Fibroblast of upper back skin (primary cell): ENCODE results near the gene KRT10.
A peak's percentile ranks its signal among the peaks of the same experiment; 100 is the strongest.
"Not testable (repeated sequence)": the region's sequence is repeated elsewhere in the genome, so short reads cannot be mapped to it uniquely, and the experiment has no call there.

Source experiments
- DNase-seq: peaks from one replicate; pipeline ENCODE4 v3.0.0-alpha.2; 2013

Gene KRT10

GRCh38 chr17:40832840-40833239 is 10.4 kb upstream of the KRT10 start:
- DNase-seq: no peak

DNA sequence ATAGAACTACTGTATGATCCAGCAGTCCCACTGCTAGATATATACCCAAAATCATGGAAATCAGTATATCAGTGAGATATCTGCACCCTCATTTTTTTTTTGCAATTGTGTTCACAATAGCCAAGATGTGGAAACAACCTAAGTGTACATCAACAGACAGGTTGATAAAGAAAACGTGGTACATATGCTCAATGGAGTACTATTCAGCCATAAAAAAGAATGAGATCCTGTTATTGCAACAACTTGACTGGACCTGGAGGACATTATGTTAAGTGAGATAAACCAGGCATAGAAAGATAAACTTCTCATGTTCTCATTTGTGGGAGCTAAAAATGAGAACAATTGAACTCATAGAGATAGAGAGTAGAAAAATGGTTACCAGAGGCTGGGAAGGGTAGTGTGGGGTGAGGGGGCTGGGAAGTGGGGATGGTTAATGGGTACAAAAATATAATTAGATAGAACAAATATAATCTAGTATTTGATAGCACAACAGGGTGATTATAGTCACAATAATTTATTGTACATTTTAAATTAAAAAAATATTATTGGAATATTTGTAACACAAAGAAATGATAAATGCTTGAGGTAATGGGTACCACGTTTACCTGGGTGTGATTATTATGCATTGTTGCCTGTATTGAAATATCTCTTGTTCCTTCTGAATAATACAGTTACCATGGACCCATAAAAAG is 7.8 kb upstream of the KRT10 start:
- DNase-seq: no peak

- DNase-seq: no peak
These were observed 6.1 kb upstream of the KRT10 start for GRCh38 chr17:40828454-40829044.

DNA sequence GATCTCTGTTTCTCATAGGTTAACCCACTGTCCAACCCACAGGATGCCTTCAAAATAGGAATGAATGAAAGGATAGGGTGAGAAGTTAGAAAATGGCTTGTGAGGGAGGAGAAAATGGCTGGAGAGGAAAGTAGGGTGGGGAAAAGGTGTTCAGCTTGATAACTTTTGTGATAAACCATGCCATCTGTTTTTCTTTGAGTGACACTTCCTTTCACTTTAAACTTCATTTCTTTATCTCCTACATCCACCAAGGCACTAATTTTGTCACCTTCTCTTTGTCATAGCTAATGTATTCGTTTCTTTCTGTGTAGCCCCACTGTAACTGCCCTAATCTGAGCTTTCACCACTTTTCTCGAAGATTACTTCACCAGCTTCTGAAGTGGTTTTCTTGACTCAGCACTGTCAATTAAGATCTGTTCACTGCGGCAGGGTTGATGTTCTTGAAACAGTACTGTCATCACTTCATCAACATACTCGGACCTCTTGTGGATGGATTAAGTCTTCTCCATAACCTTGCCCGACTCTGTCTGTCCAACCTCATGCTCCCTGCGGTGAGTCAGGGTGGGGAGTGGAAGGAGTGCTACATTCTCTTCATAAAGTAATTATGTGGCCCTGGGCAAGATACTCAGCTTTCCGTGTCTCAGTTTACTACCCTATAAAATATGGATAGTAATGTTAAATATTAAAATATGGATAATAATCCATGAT is 5.5 kb upstream of the KRT10 start:
- DNase-seq: peak; percentile 53

- DNase-seq: no peak
These were observed 3.2 kb upstream of the KRT10 start for GRCh38 chr17:40825599-40825998.

GRCh38 chr17:40824015-40824832 is 1.8 kb upstream of the KRT10 start:
- no peak for DNase-seq

DNA sequence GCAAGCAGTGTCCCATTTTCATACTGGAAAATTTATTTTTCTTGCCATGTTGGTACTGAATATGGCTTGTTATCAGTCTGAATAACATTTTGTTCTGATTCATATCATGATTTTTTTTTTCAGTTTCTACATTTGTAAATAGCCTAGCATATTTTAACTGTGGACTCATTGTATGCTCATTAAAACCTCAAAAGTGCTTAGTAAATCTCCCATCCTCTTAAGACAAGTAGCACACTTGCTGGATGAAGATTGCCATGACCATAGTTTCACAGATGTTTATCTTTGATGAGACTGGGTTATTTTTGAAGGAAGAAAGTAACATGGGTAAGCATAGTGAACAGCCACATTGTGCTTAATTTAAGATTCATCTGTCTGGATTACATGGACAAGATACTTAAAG is 878 bp downstream of the KRT10 start:
- DNase-seq: no peak

DNA sequence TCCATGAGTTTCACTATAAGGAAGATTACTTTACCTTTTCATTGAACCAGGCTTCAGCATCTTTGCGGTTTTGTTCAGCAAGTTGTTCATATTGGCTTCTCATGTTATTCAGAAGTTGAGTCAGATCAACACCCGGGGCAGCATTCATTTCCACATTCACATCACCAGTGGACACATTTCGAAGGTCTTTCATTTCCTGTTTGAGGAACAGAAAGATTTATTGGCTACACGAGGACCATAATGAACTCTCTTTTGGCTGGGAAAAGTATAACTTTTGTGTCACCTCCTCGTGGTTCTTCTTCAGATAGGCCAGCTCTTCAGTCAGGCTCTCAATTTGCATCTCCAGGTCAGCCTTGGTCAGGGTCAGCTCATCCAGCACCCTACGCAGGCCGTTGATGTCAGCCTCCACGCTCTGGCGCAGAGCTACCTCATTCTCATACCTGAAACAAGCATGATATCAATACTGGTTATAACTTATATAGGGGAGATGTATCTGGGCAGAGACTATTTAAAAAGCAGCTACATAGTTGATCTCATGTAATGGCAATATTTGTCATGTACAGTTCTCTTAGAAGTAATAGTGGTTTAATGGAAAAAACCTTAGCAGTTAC is 2.1 kb downstream of the KRT10 start:
- no peak for DNase-seq

DNA sequence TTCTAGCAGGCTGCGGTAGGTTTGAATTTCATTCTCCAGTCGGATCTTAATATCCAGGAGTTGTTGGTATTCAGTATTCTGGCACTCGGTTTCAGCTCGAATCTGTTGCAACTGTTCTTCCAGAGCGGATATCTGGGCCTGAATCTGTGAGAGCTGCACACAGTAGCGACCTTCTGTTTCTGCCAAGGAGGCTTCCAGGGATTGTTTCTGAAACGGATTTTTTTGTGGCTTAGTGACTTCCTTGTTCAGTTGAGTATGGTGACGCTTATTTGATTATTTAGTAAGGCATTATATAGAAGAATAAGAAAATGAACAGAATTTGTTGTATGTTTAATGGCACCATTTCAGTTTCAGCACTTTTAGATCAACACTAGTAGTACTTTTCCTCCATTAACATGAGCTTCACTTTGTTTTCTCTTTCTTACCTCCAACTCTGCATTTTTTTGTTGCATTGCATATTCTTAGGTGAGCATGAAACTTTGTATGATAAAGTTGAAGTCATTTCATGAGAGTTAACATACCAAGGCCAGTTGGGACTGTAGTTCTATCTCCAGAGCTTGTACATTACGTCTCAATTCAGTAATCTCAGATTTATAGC is 2.8 kb downstream of the KRT10 start:
- peak; percentile 17 for DNase-seq

DNA sequence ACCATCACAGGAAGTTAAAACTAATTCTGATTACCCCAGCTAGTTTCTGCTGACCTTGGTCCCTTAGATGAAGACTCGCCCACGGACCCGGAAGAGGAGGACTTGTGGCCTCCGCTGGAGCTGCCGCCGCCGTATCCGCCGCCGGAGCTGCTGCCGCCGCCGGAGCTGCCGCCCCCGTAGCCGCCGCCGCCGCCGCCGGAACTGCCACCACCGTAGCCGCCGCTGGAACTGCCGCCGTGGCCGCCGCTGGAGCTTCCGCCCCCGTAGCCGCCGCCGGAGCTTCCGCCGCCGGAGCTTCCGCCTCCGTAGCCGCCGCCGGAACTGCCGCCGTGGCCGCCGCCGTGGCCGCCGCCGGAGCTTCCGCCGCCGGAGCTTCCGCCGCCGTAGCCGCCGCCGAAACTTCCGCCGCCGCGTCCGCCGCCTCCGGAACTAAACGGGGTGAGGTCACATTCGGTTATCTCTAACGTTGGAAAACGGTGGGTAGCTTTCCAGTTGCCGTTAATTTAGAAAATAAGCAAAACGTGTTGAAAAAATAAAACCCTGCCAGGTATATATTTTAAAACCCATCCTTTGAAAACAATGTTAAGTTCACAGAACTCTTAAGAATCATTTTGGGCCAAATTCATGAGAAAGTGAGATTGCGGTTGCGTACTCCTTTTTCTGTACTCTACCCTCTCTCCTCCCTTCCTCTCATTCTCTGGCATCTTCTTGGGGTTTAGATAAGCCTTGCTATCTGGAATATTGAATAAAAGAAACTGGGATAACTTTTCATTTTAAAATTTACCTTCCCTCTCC is 3.5 kb downstream of the KRT10 start:
- DNase-seq: peak; percentile 81

- no peak for DNase-seq
These were observed 4.1 kb downstream of the KRT10 start for GRCh38 chr17:40818343-40818732.

- DNase-seq: no peak
These were observed 5.2 kb downstream of the KRT10 start for GRCh38 chr17:40817103-40817682.

- DNase-seq: no peak
These were observed 5.8 kb downstream of the KRT10 start for GRCh38 chr17:40816569-40816968.

DNA sequence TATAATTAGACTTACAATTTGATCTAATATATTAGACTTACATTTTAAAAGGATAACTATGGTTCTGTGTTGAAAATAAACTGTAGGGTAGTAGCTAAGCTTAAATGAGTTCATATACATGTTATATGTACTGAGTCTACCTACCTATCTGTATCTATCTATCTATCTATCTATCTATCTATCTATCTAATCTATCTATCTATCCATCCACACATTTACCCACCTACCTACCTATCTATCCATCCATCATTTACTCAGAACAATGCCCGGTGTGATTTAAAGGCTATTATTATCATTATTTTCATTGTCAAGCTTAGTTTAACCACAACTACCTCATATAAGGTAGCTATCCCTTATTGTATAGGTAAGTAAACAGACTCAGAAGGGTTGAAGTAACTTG is 7.0 kb downstream of the KRT10 start:
- DNase-seq: no peak

- DNase-seq: not testable (repeated sequence)
These were observed 7.8 kb downstream of the KRT10 start for GRCh38 chr17:40814657-40815056.

DNA sequence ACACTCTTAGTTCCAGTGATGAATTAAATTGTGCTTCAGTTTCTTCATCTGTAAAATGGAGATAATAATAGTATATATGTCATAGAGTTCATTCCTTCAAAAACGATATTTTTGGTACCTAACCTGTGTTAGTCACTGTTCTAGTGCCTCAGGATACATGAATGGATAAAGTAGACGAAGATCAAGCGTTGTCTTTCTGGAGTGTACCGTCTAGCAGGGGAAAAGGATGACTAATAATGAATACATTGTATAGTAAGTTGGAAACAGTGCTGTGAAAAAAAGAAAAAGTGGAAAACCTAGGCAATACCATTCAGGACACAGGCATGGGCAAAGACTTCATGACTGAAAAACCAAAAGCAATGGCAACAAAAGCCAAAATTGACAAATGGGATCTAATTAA is 8.6 kb downstream of the KRT10 start:
- no peak for DNase-seq

- no peak for DNase-seq
These were observed 9.8 kb downstream of the KRT10 start for GRCh38 chr17:40812639-40813038.

GRCh38 chr17:40810494-40810893 is 11.9 kb downstream of the KRT10 start:
- DNase-seq: peak; percentile 46

DNA sequence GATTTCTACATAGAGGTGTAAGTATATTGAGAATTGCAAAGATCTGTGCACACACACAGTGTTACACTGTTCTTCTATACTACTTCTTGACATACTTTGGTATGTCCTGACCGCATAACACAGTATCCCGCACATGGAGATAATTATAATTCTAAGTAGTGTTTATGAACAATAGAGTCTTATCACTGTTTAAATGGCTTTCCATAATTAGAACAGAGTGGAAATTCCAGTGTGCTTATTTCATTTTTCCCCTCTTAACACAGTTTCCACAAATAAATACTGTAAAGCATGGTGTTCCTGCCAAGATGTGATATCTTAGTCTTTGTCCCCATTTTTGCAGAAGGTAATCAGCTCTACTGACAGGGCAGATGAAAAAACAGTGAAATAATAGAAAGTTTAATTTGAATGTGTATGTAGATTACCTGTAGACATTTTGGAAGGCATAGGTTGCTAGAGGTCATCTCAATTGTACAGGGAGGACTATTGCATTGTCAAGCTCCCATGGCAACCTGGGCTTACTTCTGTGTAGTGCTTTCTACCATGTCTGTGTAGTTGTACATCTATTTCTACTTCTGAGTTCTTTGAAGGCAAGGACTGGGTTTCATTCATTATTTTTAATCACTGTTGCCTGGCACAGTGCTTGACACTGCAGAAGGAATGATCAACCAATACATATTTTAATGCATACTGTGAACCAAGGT is 12.5 kb downstream of the KRT10 start:
- peak; percentile 19 for DNase-seq

DNA sequence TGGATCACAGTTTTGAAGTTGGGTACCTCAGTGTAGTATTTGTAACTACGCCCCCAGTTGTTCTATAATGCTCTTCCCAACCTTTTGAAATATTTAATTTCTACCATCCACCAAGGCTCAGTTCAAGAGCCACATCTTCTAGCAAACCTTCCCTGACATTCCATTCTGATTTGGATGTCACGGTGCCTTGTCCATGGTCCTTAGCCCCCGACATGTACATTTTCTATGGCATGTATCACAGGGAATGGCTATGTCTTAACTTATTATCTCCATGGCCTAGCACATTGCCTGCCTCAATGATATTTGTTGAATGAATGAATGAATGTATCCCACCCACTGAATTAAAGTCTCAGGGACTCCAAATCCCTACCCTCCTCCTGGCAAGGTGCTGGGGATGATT is 16.3 kb downstream of the KRT10 start:
- DNase-seq: no peak

DNA sequence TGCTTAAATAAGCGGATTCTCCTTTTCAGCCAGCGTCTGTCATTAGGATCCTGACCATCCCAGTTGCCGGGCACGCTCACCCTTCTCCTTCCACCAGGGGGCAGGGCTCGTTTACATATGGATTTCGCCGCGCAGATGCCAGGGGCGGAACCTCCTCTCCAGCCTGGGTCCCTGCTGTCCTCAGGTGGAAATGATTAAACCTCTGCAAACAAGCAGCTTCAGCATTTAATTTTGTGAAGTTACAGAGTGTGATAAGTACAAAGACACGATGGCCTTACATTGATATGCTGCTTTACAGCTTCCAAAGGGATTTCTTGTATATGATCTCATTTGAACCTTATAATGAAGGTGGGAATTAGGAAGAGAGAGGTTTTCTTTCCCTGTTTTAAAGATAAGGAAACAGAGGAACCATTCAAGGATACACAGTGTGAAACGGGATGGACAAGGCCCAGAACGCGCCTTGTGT is 18.8 kb downstream of the KRT10 start:
- DNase-seq: peak; percentile 66
